Measurements from ENCODE around the gene GIMAP6.
"Not testable (repeated sequence)": the region's sequence is repeated elsewhere in the genome, so short reads cannot be mapped to it uniquely, and the experiment has no call there.

Gene GIMAP6

GRCh38 chr7:150645259-150646020 is 13.3 kb upstream of the GIMAP6 start:
- DNase-seq: no peak

DNA sequence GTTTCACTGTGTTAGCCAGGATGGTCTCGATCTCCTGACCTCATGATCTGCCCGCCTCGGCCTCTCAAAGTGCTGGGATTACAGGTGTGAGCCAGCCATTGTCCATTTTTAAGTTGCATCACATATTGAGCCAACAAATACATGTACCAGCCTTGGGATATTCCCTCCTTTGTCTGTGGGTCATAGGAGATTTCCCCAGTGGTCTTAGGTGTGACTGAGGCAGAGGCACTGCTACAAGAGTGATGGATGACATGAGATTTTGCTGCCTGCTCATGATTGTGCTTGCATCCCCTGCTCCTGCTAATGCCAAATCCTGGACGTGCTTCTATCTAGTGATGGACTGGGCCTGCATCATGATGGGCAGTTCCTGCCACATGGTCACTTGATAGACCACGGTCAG is 10.7 kb upstream of the GIMAP6 start:
- no peak for DNase-seq

GRCh38 chr7:150641854-150642253 is 9.7 kb upstream of the GIMAP6 start:
- DNase-seq: no peak

DNA sequence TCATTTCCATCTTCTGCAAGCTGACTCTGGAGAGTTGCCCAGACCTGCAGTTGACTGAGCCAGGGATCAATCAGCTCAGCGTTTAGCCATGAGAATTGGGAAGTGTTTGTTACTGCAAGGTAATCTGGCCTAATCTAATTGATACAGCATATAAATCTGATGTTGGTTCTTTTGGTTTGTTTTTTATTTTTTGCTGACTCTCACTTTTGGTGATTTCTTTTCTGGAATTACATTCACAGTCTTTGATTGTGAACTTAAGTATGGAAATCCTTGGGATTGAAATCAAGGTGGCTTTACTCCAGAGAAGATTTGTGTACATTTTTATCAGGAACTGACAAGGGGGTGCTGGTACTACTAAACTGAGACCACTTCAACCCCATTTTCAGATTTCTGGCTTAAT is 1.7 kb upstream of the GIMAP6 start:
- no peak for DNase-seq

DNA sequence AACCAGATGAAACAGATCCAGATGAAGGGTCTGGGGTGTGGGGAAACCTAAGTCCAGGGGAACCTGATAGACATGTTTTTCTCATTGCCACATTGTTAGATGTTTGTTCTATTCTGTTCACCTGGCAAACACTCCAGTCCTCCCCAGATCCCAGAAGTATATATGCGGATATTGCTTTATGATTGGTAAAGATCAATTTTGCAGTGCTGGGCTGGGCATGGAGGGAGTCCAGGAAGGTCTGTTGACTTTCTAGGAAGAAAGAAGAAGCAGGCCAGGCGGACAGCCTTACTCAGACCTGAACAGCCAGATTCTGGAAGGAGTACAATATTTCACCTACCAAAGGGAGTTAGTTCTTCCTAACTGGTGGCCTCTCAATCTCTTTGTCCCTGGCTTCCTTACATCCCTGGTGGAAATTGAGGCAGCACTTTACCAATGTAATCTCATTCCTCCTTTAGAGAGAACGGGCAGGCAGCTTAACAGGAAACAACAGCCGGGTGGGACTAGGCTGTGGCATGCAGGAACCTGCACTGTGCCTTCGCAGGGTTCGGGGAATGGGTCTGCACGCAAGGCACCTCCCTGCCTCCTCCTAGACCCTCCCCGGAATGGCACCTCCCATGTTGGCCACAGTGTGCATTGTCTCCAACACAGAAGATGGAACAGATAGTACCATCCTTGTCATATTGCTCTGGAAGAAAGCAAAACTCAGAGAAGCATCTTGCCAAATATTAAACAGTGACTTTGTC is 930 bp downstream of the GIMAP6 start:
- no peak for DNase-seq

GRCh38 chr7:150629347-150629746 is 2.8 kb downstream of the GIMAP6 start:
- DNase-seq: no peak

DNA sequence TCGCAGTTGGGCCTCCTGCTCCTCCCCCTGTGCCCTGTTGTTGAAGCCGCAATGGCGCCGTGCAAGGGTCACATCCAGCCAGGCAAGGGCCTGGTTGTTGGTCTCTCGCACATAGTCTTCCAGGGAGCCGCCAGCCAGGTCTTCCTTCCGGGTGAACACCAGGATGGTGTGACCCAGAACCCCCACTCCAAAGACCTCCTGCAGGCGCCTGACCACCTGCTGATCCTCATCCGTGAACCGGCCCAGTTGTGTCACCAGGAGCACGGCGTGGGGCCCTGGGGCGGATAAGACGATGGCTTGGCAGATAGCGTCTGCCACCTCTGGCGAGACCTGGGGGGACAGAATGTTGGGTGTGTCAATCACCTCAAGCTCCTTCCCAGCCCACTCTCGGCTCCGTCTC is 4.2 kb downstream of the GIMAP6 start:
- no peak for DNase-seq

DNA sequence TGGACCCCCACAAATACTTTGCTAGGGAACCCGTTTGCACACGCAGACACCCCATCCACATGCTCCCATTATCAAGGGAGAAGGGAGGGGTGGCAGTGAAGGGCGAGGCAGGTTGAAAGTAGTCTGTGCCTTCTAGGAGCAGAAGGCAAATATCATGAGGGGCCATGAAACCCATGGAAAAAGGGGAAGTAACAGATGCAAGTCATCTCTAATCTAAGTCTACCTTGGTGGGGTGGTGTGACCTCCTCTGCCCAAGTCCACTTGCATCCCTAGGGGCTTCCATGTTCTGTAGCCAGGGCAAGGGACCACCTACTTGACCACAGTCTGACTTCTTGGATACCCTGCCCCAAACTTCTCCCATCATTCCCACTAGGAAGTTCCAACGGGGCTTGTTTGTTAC is 5.5 kb downstream of the GIMAP6 start:
- DNase-seq: no peak

DNA sequence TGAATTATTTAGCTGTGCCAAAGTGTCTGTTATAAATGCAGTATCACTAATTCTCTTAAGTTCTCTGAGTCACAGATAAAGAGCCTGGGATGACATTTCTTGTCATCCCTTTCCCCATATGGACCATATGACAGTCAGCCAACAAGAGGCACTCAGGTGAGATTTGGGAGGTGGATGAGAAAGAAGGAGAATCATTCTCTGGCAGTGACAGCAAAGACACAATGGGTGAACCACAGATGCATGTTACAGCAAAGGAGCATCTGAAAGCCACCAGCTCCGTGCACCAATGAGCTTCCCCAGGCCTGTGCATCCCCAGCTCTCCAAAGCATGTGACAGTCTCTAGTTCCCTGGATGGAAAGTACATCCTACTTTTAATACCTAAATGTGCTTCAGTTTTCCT is 10.8 kb downstream of the GIMAP6 start:
- no peak for DNase-seq

- DNase-seq: no peak
Measured at GRCh38 chr7:150620617-150621371, 11.4 kb downstream of the GIMAP6 start.

- no peak for DNase-seq
Measured at GRCh38 chr7:150620061-150620460, 12.1 kb downstream of the GIMAP6 start.

GRCh38 chr7:150615221-150615755 is 16.9 kb downstream of the GIMAP6 start:
- not testable (repeated sequence) for DNase-seq

DNA sequence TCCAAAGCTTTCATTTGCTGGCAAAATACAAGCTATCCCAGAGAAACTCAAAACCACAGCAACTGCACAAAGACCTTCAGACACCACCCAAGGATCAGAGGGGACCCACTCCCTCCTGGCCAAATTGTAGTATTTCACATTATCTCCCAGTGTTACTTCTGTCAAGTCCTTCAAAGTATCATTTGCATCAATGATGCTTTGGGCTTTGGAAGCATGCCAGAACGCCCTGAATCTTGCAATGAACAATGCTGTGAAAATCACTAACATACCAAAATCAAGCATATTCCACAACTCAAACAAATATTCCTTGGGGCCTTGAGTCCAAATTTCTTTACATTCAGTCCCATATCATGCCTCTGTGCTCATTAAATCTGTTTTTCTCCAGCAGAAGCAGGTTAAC is 17.8 kb downstream of the GIMAP6 start:
- not testable (repeated sequence) for DNase-seq

GRCh38 chr7:150613880-150614279 is 18.3 kb downstream of the GIMAP6 start:
- DNase-seq: no peak

DNA sequence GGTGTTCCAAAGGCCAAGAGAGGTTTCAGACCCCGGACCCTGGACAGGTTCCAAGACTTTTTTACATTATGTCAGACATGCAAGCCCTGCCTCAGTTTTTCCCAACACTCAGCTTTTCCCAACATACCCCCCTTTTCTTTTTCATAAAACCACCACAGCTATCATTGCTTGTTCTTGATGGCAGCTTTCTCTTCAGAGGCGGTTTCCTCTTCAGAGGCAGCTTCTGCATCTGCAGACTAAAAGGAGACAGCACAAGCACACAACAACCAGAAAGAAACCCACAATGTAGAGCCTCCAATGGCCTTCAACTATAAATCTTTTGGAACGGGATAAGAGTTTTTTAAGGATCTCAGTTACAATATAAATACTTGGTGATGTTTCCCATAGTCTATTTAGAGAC is 19.3 kb downstream of the GIMAP6 start:
- DNase-seq: no peak

DNA sequence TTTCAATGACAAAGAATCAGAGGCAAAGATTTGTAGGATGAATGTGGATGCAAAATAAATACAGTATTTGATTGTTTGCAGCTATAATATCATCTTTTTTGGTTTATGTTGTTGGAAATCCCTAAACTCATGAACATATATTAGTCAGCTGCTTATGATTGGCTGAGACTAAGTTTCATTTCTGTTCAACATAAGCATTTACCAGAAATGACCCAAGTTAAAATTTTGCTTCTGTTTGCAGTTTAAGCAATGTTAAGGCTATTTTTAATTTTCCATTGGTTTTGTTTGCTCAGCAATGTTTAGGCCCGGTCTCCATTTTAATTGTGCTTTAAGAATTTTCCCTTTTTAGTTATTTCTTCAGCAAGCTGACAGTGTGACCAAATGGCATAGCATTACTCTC is 22.0 kb downstream of the GIMAP6 start:
- no peak for DNase-seq

DNA sequence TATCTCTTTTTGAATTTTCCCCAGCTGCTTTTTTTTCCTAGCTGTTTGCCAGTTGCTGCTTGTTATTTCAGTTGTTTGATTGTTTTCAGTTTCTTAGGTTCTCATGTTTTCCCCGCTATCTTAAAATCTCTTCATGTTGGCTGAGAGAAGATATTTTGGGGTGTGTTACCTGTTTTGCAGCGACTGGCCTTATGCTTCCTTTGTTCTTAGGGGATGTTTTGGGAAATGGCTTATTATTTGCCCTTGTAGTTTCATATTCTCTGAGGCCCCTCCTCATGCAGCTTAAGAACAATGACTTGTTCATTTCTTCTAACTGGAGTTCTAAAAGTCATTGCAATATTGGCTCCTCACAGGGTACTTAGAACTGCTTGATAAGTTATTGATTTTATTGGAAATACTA is 28.6 kb downstream of the GIMAP6 start:
- DNase-seq: not testable (repeated sequence)

DNA sequence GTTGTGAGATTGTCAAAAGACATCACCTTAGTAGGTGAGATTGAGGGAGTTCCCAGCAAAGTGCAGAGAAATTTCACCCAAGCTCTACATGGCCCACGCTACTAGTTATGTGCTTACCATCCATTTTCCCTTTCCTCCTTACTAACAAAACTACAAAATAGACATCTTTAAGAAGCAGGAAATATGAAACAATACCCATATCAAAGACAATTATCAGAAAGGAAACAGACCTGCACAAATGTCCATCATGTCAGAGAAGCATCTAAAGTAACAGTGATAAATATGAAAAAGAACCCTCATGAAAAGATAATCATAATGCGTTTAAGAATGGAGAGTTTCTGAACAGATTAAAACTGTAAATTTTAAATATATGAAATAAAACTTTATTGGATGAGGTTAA is 36.8 kb downstream of the GIMAP6 start:
- no peak for DNase-seq

DNA sequence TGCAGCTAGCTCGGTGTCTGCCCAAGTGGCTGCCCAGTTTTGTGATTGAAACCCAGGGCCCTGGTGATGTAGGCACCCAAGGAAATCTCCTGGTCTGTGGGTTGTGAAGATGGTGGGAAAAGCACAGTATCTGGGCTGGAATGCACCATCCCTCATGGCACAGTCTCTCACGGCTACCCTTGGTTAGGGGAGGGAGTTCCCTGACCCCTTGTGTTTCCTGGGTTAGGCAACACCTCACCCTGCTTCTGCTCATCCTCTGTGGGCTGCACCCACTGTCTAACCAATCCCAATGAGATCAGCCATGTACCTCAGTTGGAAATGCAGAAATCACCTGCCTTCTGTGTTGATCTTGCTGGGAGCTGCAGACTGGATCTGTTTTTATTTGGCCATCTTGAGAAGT is 37.4 kb downstream of the GIMAP6 start:
- no peak for DNase-seq

- no peak for DNase-seq
Measured at GRCh38 chr7:150587551-150587950, 44.6 kb downstream of the GIMAP6 start.

DNA sequence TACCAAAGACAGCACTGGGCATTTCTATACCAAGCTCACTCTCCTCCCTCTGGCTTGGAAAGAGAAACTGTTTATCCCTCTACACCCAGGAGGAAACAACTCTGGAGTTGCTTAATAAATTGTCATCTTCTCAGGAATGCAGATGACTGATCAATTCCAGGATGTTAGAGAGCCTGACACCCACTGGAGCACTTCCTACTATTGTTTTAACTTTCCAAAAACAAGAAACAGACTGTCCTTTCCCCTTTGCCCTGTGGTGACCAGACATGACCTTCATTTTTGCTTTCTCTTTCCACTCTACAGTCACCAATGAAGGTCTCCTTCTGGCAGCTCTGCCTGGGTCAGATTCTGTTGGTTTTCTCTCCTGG is 45.4 kb downstream of the GIMAP6 start:
- no peak for DNase-seq

DNA sequence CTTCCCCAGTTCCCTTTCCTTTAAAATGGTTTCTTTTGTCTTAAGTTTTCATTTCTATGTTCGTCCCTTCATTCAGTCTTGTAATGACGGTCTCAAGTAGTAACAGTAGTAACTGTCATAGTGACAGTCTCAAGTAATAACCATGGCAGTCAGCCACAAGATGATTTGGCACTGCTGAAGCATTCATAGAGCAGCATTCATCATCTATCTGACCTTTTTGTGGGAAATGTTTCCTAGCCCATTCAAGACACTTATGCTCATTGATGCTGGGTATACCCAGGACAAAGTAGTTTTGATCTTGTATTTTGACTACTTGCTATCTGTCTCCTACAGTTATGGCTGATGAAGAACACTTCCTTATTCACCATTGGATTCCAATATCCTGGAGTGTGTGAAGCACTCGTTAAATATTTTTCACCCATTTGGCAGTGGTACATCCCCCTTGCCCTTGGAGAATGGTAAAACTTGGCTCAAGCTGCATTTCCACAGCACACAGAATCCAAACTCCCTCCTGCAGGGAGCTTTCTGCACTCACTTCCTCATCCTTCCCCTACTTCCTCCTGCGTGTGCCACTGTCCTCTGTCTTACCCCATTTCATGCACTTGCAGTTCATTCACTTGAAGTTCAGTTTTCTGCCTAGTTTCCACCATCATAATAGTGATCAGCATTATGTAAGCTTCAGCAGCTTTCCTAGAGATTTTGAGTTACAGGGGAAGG is 46.0 kb downstream of the GIMAP6 start:
- peak; percentile 42 for DNase-seq

DNA sequence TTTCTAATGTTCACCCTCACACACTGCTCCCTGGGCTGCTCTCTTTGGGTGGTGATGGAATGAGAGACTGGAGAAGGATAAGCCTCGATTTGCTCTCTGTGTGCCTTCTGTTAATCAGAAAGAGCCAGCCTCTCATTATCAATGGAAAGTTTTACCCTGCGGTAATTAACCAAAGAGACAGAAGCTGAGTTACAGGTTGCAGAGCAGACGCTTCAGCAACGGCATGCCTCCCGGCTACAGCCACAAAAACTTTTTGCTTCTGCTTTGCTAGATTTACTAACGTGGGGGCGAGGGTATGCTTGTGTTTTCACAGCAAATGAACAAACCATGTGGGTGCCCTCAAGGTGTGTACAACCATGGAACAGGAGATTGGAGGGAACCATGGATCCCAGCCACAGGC is 47.0 kb downstream of the GIMAP6 start:
- DNase-seq: no peak
